HG02970 (cell line): ENCODE results near the gene CA10.

Experiments used
- ATAC-seq: cut with Tn5 transposase; IDR thresholded peaks from one replicate; pipeline ENCODE4 v1.9.1; 2021; ENCODE audit warnings: mild to moderate bottlenecking, moderate library complexity, moderate number of reproducible peaks; ENCODE audit not compliant: unreplicated experiment, low FRiP score

Gene CA10

GRCh38 chr17:51739245-51739886, 419.1 kb downstream of the CA10 start:
- no peak for ATAC-seq

GRCh38 chr17:51736356-51736755, 422.2 kb downstream of the CA10 start:
- no peak for ATAC-seq

GRCh38 chr17:51734976-51735375, 423.5 kb downstream of the CA10 start:
- no peak for ATAC-seq

- ATAC-seq: no peak
Measured at GRCh38 chr17:51734462-51734861, 424.1 kb downstream of the CA10 start.

- ATAC-seq: no peak
Measured at GRCh38 chr17:51733166-51733565, 425.3 kb downstream of the CA10 start.

- no peak for ATAC-seq
Measured at GRCh38 chr17:51731941-51732722, 426.4 kb downstream of the CA10 start.

- no peak for ATAC-seq
Measured at GRCh38 chr17:51730303-51731050, 428.0 kb downstream of the CA10 start.

- ATAC-seq: no peak
Measured at GRCh38 chr17:51725185-51725584, 433.3 kb downstream of the CA10 start.

GRCh38 chr17:51724043-51724580, 434.4 kb downstream of the CA10 start:
- ATAC-seq: no peak

- ATAC-seq: no peak
Measured at GRCh38 chr17:51722994-51723393, 435.5 kb downstream of the CA10 start.

- ATAC-seq: no peak
Measured at GRCh38 chr17:51721730-51722129, 436.8 kb downstream of the CA10 start.

- ATAC-seq: no peak
Measured at GRCh38 chr17:51720439-51720838, 438.1 kb downstream of the CA10 start.

- no peak for ATAC-seq
Measured at GRCh38 chr17:51718983-51719382, 439.5 kb downstream of the CA10 start.

GRCh38 chr17:51711581-51711980, 446.9 kb downstream of the CA10 start:
- no peak for ATAC-seq

GRCh38 chr17:51710634-51710979, 447.9 kb downstream of the CA10 start:
- no peak for ATAC-seq

GRCh38 chr17:51709694-51710633, 448.6 kb downstream of the CA10 start:
- no peak for ATAC-seq

- no peak for ATAC-seq
Measured at GRCh38 chr17:51707216-51707615, 451.3 kb downstream of the CA10 start.

- no peak for ATAC-seq
Measured at GRCh38 chr17:51706093-51706492, 452.4 kb downstream of the CA10 start.

GRCh38 chr17:51703361-51704341, 454.9 kb downstream of the CA10 start:
- ATAC-seq: no peak
